ENCODE results near the gene NF1. TPM values are rescaled to one million over a fixed set of nuclear protein-coding genes. Genes with fewer than 3 reads are reported as not detected.
"Not testable (repeated sequence)": the region's sequence is repeated elsewhere in the genome, so short reads cannot be mapped to it uniquely, and the experiment has no call there.

The NF1 gene
- total RNA-seq, 1 donor from 2014 or later: 58.7 TPM

GRCh38 chr17:31100840-31101459, 6.2 kb downstream of the NF1 start:
- no peak overlapping the region for H3K27ac ChIP-seq
- no peaks in the 10 kb centered on the region for H3K9me3 ChIP-seq
- TF ChIP-seq CTCF (IDR thresholded peaks at IDR 0.05) (no peak), POLR2A (IDR thresholded peaks at IDR 0.05) (no peak), POLR2AphosphoS5 (IDR thresholded peaks at IDR 0.05; ENCODE audit: insufficient read depth in 1 of 2, low read depth in 1 of 2) (no peak)
- H3K27me3 ChIP-seq: no peaks in the 10 kb centered on the region
- H3K36me3 ChIP-seq: no peaks in the 10 kb centered on the region
- no peak overlapping the region for H3K4me3 ChIP-seq
- no peak for DNase-seq (ENCODE audit: extremely low spot score in 2 of 2)
- peaks cover 10% of the 10 kb centered on the region for H3K4me1 ChIP-seq
- intact Hi-C loops (cut with DNase I): no loop called here

- intact Hi-C loops (cut with DNase I): no loop called here
- TF ChIP-seq POLR2AphosphoS5 (IDR thresholded peaks at IDR 0.05; ENCODE audit: insufficient read depth in 1 of 2, low read depth in 1 of 2) (no peak), POLR2A (IDR thresholded peaks at IDR 0.05) (no peak), CTCF (IDR thresholded peaks at IDR 0.05) (no peak)
- DNase-seq (ENCODE audit: extremely low spot score in 2 of 2): no peak
- peaks cover under 1% of the 10 kb centered on the region for H3K4me1 ChIP-seq
- H3K4me3 ChIP-seq: no peak overlapping the region
- H3K36me3 ChIP-seq: no peaks in the 10 kb centered on the region
- H3K9me3 ChIP-seq: no peaks in the 10 kb centered on the region
- H3K27ac ChIP-seq: no peak overlapping the region
- no peaks in the 10 kb centered on the region for H3K27me3 ChIP-seq
Observed at GRCh38 chr17:31101943-31102342, 7.2 kb downstream of the NF1 start.

- no peak for DNase-seq (ENCODE audit: extremely low spot score in 2 of 2)
- H3K27ac ChIP-seq: no peak overlapping the region
- H3K27me3 ChIP-seq: no peaks in the 10 kb centered on the region
- intact Hi-C loops (cut with DNase I): no loop called here
- no peak overlapping the region for H3K4me3 ChIP-seq
- H3K4me1 ChIP-seq: no peaks in the 10 kb centered on the region
- no peaks in the 10 kb centered on the region for H3K36me3 ChIP-seq
- TF ChIP-seq POLR2AphosphoS5 (IDR thresholded peaks at IDR 0.05; ENCODE audit: insufficient read depth in 1 of 2, low read depth in 1 of 2) (no peak), CTCF (IDR thresholded peaks at IDR 0.05) (no peak), POLR2A (IDR thresholded peaks at IDR 0.05) (no peak)
- H3K9me3 ChIP-seq: no peaks in the 10 kb centered on the region
Observed at GRCh38 chr17:31105991-31106390, 11.2 kb downstream of the NF1 start.

GRCh38 chr17:31111183-31111582, 16.4 kb downstream of the NF1 start:
- Histone ChIP-seq H3K27me3 (no peaks in the 10 kb centered on the region), H3K4me1 (no peaks in the 10 kb centered on the region), H3K27ac (no peak overlapping the region), H3K4me3 (no peak overlapping the region), H3K36me3 (no peaks in the 10 kb centered on the region), H3K9me3 (no peaks in the 10 kb centered on the region)
- intact Hi-C loops (cut with DNase I): no loop called here
- DNase-seq (ENCODE audit: extremely low spot score in 2 of 2): no peak
- TF ChIP-seq POLR2A (IDR thresholded peaks at IDR 0.05): no peak
- TF ChIP-seq CTCF (IDR thresholded peaks at IDR 0.05): no peak
- no peak for TF ChIP-seq POLR2AphosphoS5 (IDR thresholded peaks at IDR 0.05; ENCODE audit: insufficient read depth in 1 of 2, low read depth in 1 of 2)

DNA sequence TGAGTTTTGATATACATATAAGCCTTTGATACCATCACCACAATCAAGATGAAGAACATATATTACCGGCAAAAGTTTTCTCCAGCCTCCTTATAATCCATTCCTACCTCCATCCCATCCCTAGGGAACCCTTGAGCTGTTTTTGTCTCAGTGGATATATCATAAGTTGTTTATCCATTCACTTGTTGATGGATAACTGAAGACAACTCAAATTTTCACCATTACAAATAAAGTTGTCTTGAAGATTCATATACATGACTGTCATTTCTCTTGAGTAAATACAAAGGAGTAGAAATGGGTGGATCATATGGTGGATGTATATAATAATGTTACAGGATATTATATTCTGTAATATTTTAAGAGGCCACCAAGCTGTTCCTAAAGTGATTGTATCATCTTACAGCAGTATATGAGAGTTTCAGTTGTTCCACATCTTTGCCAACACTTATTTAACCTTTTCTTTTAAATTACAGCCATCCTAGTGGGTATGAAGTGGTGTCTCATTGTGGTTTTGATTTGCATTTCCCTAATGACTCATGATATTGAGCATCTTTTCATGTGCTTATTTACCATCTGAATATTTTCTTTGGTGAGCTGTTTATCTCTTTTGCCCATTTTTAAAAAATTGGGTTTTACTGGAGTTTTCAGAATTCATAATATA, 17.4 kb downstream of the NF1 start:
- no peak for DNase-seq (ENCODE audit: extremely low spot score in 2 of 2)
- no peak for TF ChIP-seq POLR2A (IDR thresholded peaks at IDR 0.05)
- no peak for TF ChIP-seq POLR2AphosphoS5 (IDR thresholded peaks at IDR 0.05; ENCODE audit: insufficient read depth in 1 of 2, low read depth in 1 of 2)
- TF ChIP-seq CTCF (IDR thresholded peaks at IDR 0.05): no peak
- H3K27me3 ChIP-seq: no peaks in the 10 kb centered on the region
- intact Hi-C loops (cut with DNase I): no loop called here
- no peak overlapping the region for H3K27ac ChIP-seq
- no peak overlapping the region for H3K4me3 ChIP-seq
- no peaks in the 10 kb centered on the region for H3K4me1 ChIP-seq
- no peaks in the 10 kb centered on the region for H3K36me3 ChIP-seq
- H3K9me3 ChIP-seq: no peaks in the 10 kb centered on the region

- DNase-seq (ENCODE audit: extremely low spot score in 2 of 2); intact Hi-C loops (cut with DNase I); H3K27me3 ChIP-seq; H3K4me3 ChIP-seq; H3K4me1 ChIP-seq; H3K27ac ChIP-seq; H3K9me3 ChIP-seq; H3K36me3 ChIP-seq: not testable (repeated sequence)
Observed at GRCh38 chr17:31113368-31113767, 18.6 kb downstream of the NF1 start.
